ENCODE measurements around the gene CYP4F22.

GRCh38 chr19:15517778-15518177 lies 9.5 kb downstream of the CYP4F22 start:
- TF ChIP-seq CTCF (conservative IDR thresholded peaks at IDR 0.05; ENCODE audit: low read length) (no peak), EZH2phosphoT487 (IDR thresholded peaks at IDR 0.05; ENCODE audit: borderline replicate concordance, low read depth, low read length) (no peak)
